BJ (cell line): ENCODE measurements around the gene PHF8. TPM values are rescaled to one million over a fixed set of nuclear protein-coding genes. Genes with fewer than 3 reads are reported as not detected.

Experiments used
- CTCF ChIA-PET: fragments of 350-600 bp; formaldehyde crosslinking; extraction: SDS; loops from one replicate; lab custom pipeline; 2021; ENCODE audit warnings: antibody characterized with exemption, inconsistent platforms; lab: Yijun Ruan, JAX
- POLR2A ChIA-PET: fragments of 300-600 bp; sonication (Branson Sonifier 250); formaldehyde crosslinking; extraction: SDS; loops from one replicate; lab custom pipeline; 2021; ENCODE audit warnings: antibody characterized with exemption; lab: Charles Lee
- DNase-seq: peaks from one replicate; pipeline ENCODE4 v3.0.0-alpha.2; 2011; ENCODE audit warnings: low read depth
- H3K27me3 ChIP-seq: 2 replicates; pipeline ENCODE4 v1.6.0; 2011; ENCODE audit warnings: low read length; ENCODE audit not compliant: control insufficient read depth, insufficient read depth
- H3K36me3 ChIP-seq: 2 replicates; pipeline ENCODE4 v1.5.1; 2011; ENCODE audit warnings: low read length; ENCODE audit not compliant: control insufficient read depth, insufficient read depth
- H3K4me3 ChIP-seq: 2 replicates; pipeline ENCODE4 v1.5.1; 2011; ENCODE audit warnings: low read depth, mild to moderate bottlenecking, control low read depth, low read length
- polyA plus RNA-seq: library from polyadenylated mRNA; depleted of rRNA; stranded (reverse); fragments of >200 nt; gene quantifications from 2 replicates; pipeline ENCODE4 v1.2.3, GENCODE V29; 2011
- TF ChIP-seq, protein P1 (sequence below): IDR thresholded peaks from 2 replicates; pipeline ENCODE4 v1.5.1; 2011; ENCODE audit warnings: low read depth, mild to moderate bottlenecking, control low read depth, inconsistent platforms, low read length, moderate library complexity; ENCODE audit not compliant: insufficient read depth

PHF8 gene
- polyA plus RNA-seq, 1 experiment = 10.6 TPM

DNA sequence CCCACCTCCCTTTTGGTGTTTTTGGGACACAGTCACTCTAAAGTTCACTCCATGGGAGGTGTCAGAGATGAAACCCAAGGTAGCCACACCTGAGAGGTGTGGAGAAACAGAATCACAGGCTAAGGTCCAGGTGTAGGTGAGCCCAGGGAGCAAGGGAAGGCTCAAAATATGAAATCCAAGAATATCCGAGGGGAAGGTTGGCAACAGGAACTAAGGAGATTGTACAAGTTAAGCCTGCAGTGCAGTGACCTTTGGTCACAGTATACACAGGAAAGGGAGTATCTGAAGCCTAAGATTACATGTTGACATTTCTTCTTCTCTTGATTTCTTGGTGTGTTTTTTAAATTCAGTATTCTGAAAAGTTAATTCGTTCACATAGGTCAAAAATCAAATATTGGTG, 46.5 kb downstream of the PHF8 start:
- ChIA-PET CTCF (no interaction called here), POLR2A (no interaction called here)
- Histone ChIP-seq H3K36me3 (peaks cover 1% of the 10 kb centered on the region), H3K4me3 (no peak overlapping the region), H3K27me3 (no peaks in the 10 kb centered on the region)
- TF ChIP-seq, protein P1, sequence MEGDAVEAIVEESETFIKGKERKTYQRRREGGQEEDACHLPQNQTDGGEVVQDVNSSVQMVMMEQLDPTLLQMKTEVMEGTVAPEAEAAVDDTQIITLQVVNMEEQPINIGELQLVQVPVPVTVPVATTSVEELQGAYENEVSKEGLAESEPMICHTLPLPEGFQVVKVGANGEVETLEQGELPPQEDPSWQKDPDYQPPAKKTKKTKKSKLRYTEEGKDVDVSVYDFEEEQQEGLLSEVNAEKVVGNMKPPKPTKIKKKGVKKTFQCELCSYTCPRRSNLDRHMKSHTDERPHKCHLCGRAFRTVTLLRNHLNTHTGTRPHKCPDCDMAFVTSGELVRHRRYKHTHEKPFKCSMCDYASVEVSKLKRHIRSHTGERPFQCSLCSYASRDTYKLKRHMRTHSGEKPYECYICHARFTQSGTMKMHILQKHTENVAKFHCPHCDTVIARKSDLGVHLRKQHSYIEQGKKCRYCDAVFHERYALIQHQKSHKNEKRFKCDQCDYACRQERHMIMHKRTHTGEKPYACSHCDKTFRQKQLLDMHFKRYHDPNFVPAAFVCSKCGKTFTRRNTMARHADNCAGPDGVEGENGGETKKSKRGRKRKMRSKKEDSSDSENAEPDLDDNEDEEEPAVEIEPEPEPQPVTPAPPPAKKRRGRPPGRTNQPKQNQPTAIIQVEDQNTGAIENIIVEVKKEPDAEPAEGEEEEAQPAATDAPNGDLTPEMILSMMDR = no peak
- no peak for DNase-seq

DNA sequence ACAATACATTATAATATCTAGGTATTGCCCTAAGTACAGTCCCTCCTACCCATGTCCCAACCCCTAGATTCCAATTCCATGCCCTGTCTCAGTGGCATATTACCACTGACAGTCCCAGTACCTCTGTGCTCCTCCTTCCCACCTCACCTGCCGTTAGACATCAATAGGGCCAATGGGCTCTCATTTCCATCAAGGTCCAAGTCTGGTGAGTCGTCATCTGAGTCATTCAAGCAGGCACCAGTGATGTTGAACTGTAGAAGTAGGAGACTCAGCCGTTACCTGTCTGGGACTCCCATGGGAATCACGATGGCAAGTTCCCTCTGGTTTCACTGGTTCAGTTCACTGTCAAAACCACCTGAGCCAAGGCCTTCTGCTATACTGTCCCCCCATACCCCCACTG, 51.7 kb downstream of the PHF8 start:
- no peak for DNase-seq
- ChIA-PET CTCF (no interaction called here), POLR2A (no interaction called here)
- Histone ChIP-seq H3K4me3 (no peak overlapping the region), H3K36me3 (peaks cover 3% of the 10 kb centered on the region; the same call in 1 of the 2 replicates), H3K27me3 (no peaks in the 10 kb centered on the region)
- TF ChIP-seq, protein P1 = no peak

DNA sequence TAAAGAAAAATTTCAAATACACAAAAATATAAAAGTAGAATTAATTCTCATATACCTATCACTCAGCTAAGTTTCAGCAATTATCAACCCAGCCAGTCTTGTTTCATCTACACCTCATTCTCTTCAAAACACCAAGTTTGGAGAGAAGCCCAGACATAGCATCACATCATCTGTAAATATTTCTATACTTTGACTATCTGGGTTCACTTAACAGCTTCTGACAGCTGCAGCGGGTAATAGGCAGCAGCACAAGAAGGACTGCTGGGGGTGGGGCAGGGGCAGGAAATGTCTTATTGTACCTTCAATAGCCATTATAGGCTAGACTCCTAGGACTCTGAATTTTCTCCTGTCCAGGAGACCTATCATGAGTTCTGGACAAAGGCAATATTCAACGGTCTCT, 54.1 kb downstream of the PHF8 start:
- no peak overlapping the region for H3K4me3 ChIP-seq
- no peak for DNase-seq
- H3K27me3 ChIP-seq = no peaks in the 10 kb centered on the region
- ChIA-PET CTCF (interaction anchor here (0.9 kb wide), 1 partner anchor 11 kb away, joined by 3 read pairs; no protein-coding TSS in a partner anchor), POLR2A (no interaction called here)
- TF ChIP-seq, protein P1 = no peak
- peaks cover 4% of the 10 kb centered on the region for H3K36me3 ChIP-seq

DNA sequence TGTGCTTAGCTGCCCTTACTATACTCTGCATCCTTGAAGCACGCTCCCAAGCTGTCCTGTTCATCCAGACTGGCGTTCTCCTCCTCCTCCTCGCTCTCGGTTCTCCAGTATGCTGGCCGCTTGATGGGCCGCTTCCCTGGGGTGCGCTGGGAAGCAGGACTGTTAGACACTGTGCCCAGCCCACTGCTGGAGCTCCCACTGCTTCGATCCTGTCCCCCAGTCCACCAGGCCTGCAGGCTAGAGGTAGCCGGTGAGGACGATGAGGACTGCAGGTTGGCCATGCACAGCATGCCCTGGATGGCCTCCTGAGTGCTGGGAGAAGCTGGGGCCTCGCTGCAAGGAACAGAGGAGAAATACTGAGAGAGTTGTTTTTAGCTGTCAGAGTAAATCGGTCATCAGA, 59.4 kb downstream of the PHF8 start:
- TF ChIP-seq, protein P1 = no peak
- ChIA-PET CTCF (no interaction called here), POLR2A (no interaction called here)
- Histone ChIP-seq H3K36me3 (peaks cover 4% of the 10 kb centered on the region), H3K27me3 (no peaks in the 10 kb centered on the region), H3K4me3 (no peak overlapping the region)
- DNase-seq = no peak

DNA sequence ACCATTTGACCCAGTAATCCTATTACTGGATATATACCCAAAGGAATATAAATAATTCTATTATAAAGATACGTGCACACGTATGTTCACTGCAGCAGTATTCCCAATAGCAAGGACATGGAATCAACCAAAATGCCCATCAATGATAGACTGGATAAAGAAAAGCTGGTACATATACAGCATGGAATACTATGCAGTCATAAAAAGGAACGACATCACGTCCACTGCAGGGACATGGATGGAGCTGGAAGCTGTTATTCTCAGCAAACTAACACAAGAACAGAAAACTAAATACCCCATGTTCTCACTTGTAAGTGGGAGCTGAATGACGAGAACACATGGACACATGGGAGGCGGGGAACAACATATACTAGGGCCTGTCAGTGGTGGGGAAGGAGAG, 69.7 kb downstream of the PHF8 start:
- TF ChIP-seq, protein P1 = no peak
- ChIA-PET POLR2A (no interaction called here), CTCF (no interaction called here)
- DNase-seq = no peak
- H3K27me3 ChIP-seq = no peaks in the 10 kb centered on the region
- H3K4me3 ChIP-seq = no peak overlapping the region
- no peaks in the 10 kb centered on the region for H3K36me3 ChIP-seq
